Left lung (tissue), 10 donors: ENCODE measurements around the gene CENPS. TPM values are rescaled to one million over a fixed set of nuclear protein-coding genes. Genes with fewer than 3 reads are reported as not detected.
"Not testable (repeated sequence)": the region's sequence is repeated elsewhere in the genome, so short reads cannot be mapped to it uniquely, and the experiment has no call there.

Experiments used
- ATAC-seq: fragments of 200-7000 bp; cut with Tn5 transposase; one replicate; pipeline ENCODE4 v1.9.1; 2020; ENCODE audit warnings: moderate library complexity
- DNase-seq, 4 donors: peaks; one replicate each; pipeline ENCODE4 v3.0.0-alpha.2; 2013 to 2020
- H3K27ac ChIP-seq, 2 donors: fragments of 200-600 bp; sonication (generic) in 1 of 2; one replicate each; pipeline versions ENCODE4 v1.5.0 to v1.8.0; 2020 to 2021
- H3K27me3 ChIP-seq, 2 donors: fragments of 200-600 bp; sonication (generic) in 1 of 2; one replicate each; pipeline versions ENCODE4 v1.5.0 to v1.8.0; 2020 to 2021
- H3K36me3 ChIP-seq, 2 donors: fragments of 200-600 bp; sonication (generic) in 1 of 2; one replicate each; pipeline versions ENCODE4 v1.5.0 to v1.8.0; 2020 to 2021
- H3K4me1 ChIP-seq, 2 donors: fragments of 200-600 bp; one replicate each; pipeline ENCODE4 v1.8.0; 2021
- H3K4me3 ChIP-seq, 2 donors: fragments of 200-600 bp; sonication (generic) in 1 of 2; one replicate each; pipeline versions ENCODE4 v1.5.0 to v1.8.0; 2020 to 2021; ENCODE audit warnings: mild to moderate bottlenecking in 1 of 2
- H3K9me3 ChIP-seq, 2 donors: fragments of 200-600 bp; sonication (generic) in 1 of 2; one replicate each; pipeline versions ENCODE4 v1.5.0 to v1.8.0; 2020 to 2021
- CTCF ChIP-seq, 2 donors: fragments of 200-600 bp; sonication (generic) in 1 of 2; IDR thresholded peaks; one replicate each; pipeline versions ENCODE4 v1.5.0 to v1.8.0; 2021; ENCODE audit warnings: antibody characterized with exemption in 2 of 2
- intact Hi-C, 2 donors: fragments of 100-400 bp; cut with DNase I; formaldehyde crosslinking; loops; one replicate each; pipeline versions ENCODE4 v1.11.2 to v1.14.2; 2022
- polyA plus RNA-seq, 6 donors: library from polyadenylated mRNA; unstranded; fragments of 120-200 nt; gene quantifications; one replicate each; pipeline ENCODE4 v1.2.1, GENCODE V29; 2013; ENCODE audit not compliant: insufficient read length in 6 of 6
- total RNA-seq, 2 donors: library from RNA; stranded (reverse); fragmentation: NEBNext Ultra II Directional; extraction: Animal tissue kit (Norgen Biotek cat#: 25700); gene quantifications; one replicate each; pipeline ENCODE4 v1.2.1, GENCODE V29; 2021
- donor health status: DM: no; HTN: yes; CAD: no.
- donor health status: DM: no; HTN: no; CAD: no.

The CENPS gene
- total and polyA plus RNA-seq, 8 donors, result 13.5 to 23.1 (median 20.9) TPM

- no peaks in the 10 kb centered on the region for H3K9me3 ChIP-seq
Observed at GRCh38 chr1:10472220-10473144, 42.2 kb downstream of the CENPS start, which contains the start of gene DFFA. Gene DFFA (minus strand): TSS chr1:10472529. CDS start chr1:10472458, 71 bp downstream.

GRCh38 chr1:10473145-10473765 is 43.0 kb downstream of the CENPS start:
- intact Hi-C loops, result no loop called here
- Histone ChIP-seq H3K4me1 (peaks cover 0 to 50% of the 10 kb centered on the region in 2 donors), H3K9me3 (no peaks in the 10 kb centered on the region), H3K4me3 (peak overlapping the region in 1 of 2 donors; percentile 91), H3K36me3 (peaks cover 0 to 12% of the 10 kb centered on the region in 2 donors), H3K27me3 (no peaks in the 10 kb centered on the region), H3K27ac (peak overlapping the region in 1 of 2 donors; percentile 63)
- DNase-seq, result no peak
- ATAC-seq, result no peak
- no peak for TF ChIP-seq CTCF (IDR thresholded peaks at IDR 0.05)

More at GRCh38 chr1:10472220-10473144, 42.2 kb downstream of the CENPS start, which contains the start of gene DFFA:
- Histone ChIP-seq H3K27me3 (no peaks in the 10 kb centered on the region), H3K36me3 (peaks cover 0 to 19% of the 10 kb centered on the region in 2 donors), H3K27ac (peak within 1 kb of the TSS; percentile 60 to 63), H3K4me1 (peaks cover 0 to 45% of the 10 kb centered on the region in 2 donors), H3K4me3 (peak within 1 kb of the TSS; percentile 91 to 92)
- intact Hi-C loops, result no loop called here
- peak; percentile 92 for ATAC-seq
- TF ChIP-seq CTCF (IDR thresholded peaks at IDR 0.05), result no peak
- DNase-seq, result peak; percentile 94 to 96 (median 95)

GRCh38 chr1:10474309-10474612 is 44.0 kb downstream of the CENPS start:
- H3K4me3 ChIP-seq, result peak overlapping the region; percentile 91 to 94
- H3K9me3 ChIP-seq, H3K27me3 ChIP-seq, intact Hi-C loops, DNase-seq, ATAC-seq, H3K36me3 ChIP-seq: not testable (repeated sequence)
- peaks cover 0 to 50% of the 10 kb centered on the region in 2 donors for H3K4me1 ChIP-seq
- peak overlapping the region in 1 of 2 donors; percentile 75 for H3K27ac ChIP-seq

- no peaks in the 10 kb centered on the region for H3K9me3 ChIP-seq
- H3K4me1 ChIP-seq, result peaks cover 0 to 50% of the 10 kb centered on the region in 2 donors
- ATAC-seq (peak; percentile 92), DNase-seq (peak; percentile 76 to 94 (median 88))
- no peaks in the 10 kb centered on the region for H3K27me3 ChIP-seq
- intact Hi-C loops, result no loop called here
- H3K4me3 ChIP-seq, result peak within 1 kb of the TSS; percentile 91 to 94
- H3K27ac ChIP-seq, result peak within 1 kb of the TSS; percentile 72 to 75
- no peak for TF ChIP-seq CTCF (IDR thresholded peaks at IDR 0.05)
- H3K36me3 ChIP-seq, result no peaks in the 10 kb centered on the region
Observed at GRCh38 chr1:10474613-10475507, 44.6 kb downstream of the CENPS start, which contains the start of gene PEX14. Gene PEX14 (plus strand): TSS chr1:10474950. CDS start chr1:10474967, 17 bp downstream.

GRCh38 chr1:10475510-10475909 is 45.3 kb downstream of the CENPS start:
- peaks cover 0 to 50% of the 10 kb centered on the region in 2 donors for H3K4me1 ChIP-seq
- H3K27me3 ChIP-seq, result no peaks in the 10 kb centered on the region
- H3K4me3 ChIP-seq, result peak overlapping the region; percentile 91 to 94
- no peaks in the 10 kb centered on the region for H3K9me3 ChIP-seq
- no peaks in the 10 kb centered on the region for H3K36me3 ChIP-seq
- TF ChIP-seq CTCF (IDR thresholded peaks at IDR 0.05), result no peak
- ATAC-seq (no peak), DNase-seq (no peak)
- intact Hi-C loops, result no loop called here
- H3K27ac ChIP-seq, result peak overlapping the region; percentile 72 to 75
